HG03139 (cell line): ENCODE results near the gene SELENON.

Experiments
- ATAC-seq: cut with Tn5 transposase; IDR thresholded peaks from one replicate; pipeline ENCODE4 v1.9.1; 2021; ENCODE audit not compliant: unreplicated experiment

SELENON gene

GRCh38 chr1:25861316-25862286 lies 61.6 kb downstream of the SELENON start:
- ATAC-seq = no peak

DNA sequence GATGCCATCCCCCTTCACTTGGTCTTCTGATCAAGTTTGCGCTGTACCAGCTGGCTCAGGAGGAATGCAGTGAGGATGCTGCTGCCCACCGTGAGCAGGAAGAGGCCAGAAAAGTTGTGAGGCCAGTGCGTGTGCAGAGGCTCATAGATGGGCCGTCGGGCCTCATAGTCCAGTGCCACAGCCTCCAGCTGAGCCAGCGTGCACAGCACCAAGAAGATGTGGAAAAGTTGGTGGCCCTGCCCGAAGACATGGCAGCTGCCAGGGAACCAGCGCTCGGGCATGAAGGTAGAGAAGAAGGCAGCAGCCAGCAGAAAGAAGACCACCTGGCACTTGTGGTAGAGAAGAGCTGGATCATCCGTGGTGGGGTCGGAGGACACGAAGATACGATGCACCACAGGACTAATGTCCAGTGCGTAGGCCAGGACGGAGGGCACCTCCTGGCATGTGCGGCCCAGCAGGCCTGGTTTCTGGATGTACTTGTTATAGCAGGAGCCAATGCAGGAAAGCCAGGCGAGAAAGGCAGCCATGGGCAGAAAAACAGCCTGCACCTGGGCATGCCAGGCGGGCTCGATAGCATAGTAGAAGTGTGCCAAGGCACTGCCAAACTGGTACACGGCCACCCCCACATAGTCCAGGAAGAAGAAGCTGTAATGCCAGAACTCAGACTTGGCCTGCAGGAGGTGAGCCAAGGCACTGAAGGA lies 62.9 kb downstream of the SELENON start:
- no peak for ATAC-seq

GRCh38 chr1:25863486-25864262 lies 63.7 kb downstream of the SELENON start:
- ATAC-seq = no peak

- no peak for ATAC-seq
These were observed 64.4 kb downstream of the SELENON start for GRCh38 chr1:25864434-25864833.

DNA sequence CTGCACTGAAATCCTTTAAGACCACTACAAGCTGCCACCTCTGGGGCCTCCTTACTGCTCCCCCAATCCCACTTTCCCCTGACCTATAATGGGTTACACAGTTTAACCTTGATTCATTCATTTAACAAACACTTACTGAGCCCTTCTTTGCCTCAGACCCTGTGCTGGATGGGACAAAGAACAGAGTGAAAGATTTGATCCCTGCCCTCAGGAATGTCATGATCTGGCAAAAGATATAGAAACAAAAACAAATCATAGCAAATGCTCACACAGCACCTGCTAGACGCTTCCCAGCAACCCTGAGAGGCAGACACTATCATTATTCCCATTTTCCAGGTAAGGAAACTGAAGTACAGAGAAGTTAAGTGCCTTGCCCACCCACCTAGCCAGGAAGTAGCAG lies 66.3 kb downstream of the SELENON start:
- ATAC-seq = no peak

DNA sequence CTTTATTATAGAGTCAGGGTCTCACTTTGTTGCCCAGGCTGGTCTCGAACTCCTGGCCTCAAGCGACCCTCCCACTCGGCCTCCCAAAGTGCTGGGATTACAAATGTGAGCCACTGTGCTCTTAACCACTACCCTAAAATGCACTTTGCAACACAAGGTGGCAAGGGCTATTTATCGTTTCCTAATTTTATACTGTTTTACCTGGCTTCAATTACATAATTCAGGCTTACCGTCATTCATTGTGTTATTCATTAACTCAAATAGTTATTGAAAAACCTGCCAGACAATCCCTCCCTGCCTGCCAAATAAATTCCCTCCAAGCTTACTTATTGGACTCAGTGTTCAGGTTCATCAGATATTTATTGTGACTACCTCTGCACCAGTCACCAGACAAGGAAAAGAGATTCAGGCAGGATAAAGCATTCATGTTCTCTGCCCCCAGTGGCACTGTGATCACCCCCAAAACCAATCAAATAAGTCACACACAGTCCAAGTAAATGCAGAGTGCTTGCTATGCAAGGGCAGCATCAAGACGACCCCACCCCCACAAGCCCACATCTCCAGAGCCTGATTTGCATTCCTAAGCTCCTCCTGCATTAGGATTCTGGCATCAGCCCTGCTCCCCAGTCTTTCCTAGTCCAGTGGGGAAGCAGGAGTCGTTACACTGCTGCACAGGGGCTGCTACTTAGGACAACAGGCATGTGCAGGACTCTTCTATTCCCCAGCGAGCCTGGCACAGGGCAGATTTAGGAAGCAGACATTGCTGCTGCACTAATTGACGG lies 67.4 kb downstream of the SELENON start:
- ATAC-seq = no peak
